ENCODE results near the gene MGARP.

DNA sequence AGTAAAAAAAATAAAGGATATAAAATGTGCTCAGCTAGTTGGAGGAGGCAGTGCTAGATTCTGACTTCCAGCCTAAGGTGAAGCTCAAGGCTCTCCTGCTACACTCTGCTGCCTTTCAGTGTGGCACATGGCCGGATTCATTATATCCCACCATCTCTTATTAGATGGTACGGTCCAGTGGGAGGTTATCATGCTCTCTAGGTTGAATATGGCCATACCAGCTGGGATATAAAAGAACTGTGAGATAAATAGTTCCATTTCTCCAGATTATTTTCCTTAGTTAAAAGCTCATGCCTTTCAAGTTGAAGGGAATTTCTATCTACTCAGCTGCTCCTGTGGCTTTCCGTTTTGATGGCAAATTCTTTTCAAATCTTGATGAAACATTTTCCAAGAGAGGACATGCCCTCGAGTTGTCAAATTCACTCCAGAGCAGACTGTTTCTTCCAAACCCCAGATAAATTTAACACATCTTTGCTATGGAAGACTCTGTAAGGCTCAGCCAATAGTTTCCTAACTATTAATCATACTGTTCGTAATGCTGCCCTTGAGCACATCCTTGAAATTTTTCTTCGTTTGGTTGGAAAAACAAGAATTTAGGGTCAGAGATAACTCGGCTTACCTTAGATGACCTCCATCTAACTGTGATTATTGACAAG is 2.2 kb upstream of the MGARP start:
- TF ChIP-seq EZH2phosphoT487 (IDR thresholded peaks at IDR 0.05; ENCODE audit: insufficient read depth, low read depth) = no peak
- no peak for TF ChIP-seq EZH2 (IDR thresholded peaks at IDR 0.05; ENCODE audit: insufficient read depth, poor library complexity, severe bottlenecking)

Measured in GM23248 (cell line).